B cell (primary cell): ENCODE results near the gene PRAF2. TPM values are rescaled to one million over a fixed set of nuclear protein-coding genes. Genes with fewer than 3 reads are reported as not detected.

Experiments used
- ATAC-seq: fragments of 200-7000 bp; cut with Tn5 transposase; one replicate; pipeline ENCODE4 v1.10.0; 2021; ENCODE audit warnings: low read depth, mild to moderate bottlenecking, moderate number of reproducible peaks, moderate library complexity
- CTCF ChIA-PET: fragments of 350-600 bp; sonication (Branson Sonifier 250); formaldehyde crosslinking; loops from one replicate; lab custom pipeline; 2021; ENCODE audit warnings: antibody characterized with exemption, inconsistent platforms; lab: Charles Lee
- POLR2A ChIA-PET: fragments of 350-600 bp; sonication (Branson Sonifier 250); formaldehyde crosslinking; loops from one replicate; lab custom pipeline; 2021; ENCODE audit warnings: antibody characterized with exemption; lab: Charles Lee
- DNase-seq: peaks from one replicate; pipeline ENCODE4 v3.0.0; 2013
- H2AFZ ChIP-seq: 2 replicates; pipeline ENCODE4 v1.6.1; 2012; ENCODE audit warnings: mild to moderate bottlenecking, low read depth, low read length; ENCODE audit not compliant: insufficient read depth, poor library complexity, severe bottlenecking
- H3K27ac ChIP-seq, 2 donors: 1 replicate in 1 of 2; 2 replicates in 1 of 2; pipeline ENCODE4 v1.5.1; 2012 to 2013; ENCODE audit warnings: low read length in 2 of 2, mild to moderate bottlenecking in 2 of 2, moderate library complexity in 1 of 2
- H3K27me3 ChIP-seq, 4 experiments: fragments of 200-600 bp in 1 of 4; sonication (generic) in 1 of 4; replicated peaks in 1 of 4; 1 replicate in 2 of 4; 2 replicates in 2 of 4; pipeline versions ENCODE4 v1.6.1 to v1.7.0; 2013 to 2016; ENCODE audit warnings: low read length in 3 of 4, mild to moderate bottlenecking in 2 of 4, mixed read lengths in 1 of 4, moderate library complexity in 1 of 4; ENCODE audit not compliant: insufficient read depth in 4 of 4, control insufficient read depth in 3 of 4; ENCODE audit errors: control extremely low read depth in 1 of 4
- H3K36me3 ChIP-seq, 2 experiments: replicated peaks in 1 of 2; 1 replicate in 1 of 2; 2 replicates in 1 of 2; pipeline versions ENCODE4 v1.6.1 to v1.7.1; 2013; ENCODE audit warnings: low read length in 1 of 2; ENCODE audit not compliant: insufficient read depth in 2 of 2, control insufficient read depth in 1 of 2; ENCODE audit errors: control extremely low read depth in 1 of 2, extremely low read depth in 1 of 2
- H3K4me1 ChIP-seq, 2 donors: fragments of 200-600 bp in 1 of 2; sonication (generic) in 1 of 2; 1 replicate in 1 of 2; 2 replicates in 1 of 2; pipeline versions ENCODE4 v1.5.1 to v1.6.1; 2013 to 2017; ENCODE audit warnings: low read length in 2 of 2; ENCODE audit not compliant: control insufficient read depth in 2 of 2, insufficient read depth in 2 of 2
- H3K4me2 ChIP-seq: replicated peaks from 2 replicates; pipeline ENCODE3; 2012; ENCODE audit warnings: mild to moderate bottlenecking, low read depth, low read length; ENCODE audit not compliant: poor library complexity, severe bottlenecking
- H3K4me3 ChIP-seq, 5 experiments: fragments of 200-600 bp in 1 of 5; sonication (generic) in 1 of 5; 1 replicate in 3 of 5; 2 replicates in 2 of 5; pipeline versions ENCODE4 v1.5.1 to v1.7.0; 2011 to 2016; ENCODE audit warnings: low read length in 4 of 5, mild to moderate bottlenecking in 4 of 5, low read depth in 2 of 5, control low read depth in 1 of 5, moderate library complexity in 1 of 5; ENCODE audit not compliant: insufficient read depth in 1 of 5; ENCODE audit errors: control extremely low read depth in 1 of 5, extremely low read depth in 1 of 5
- H3K79me2 ChIP-seq: fragments of 200-600 bp; sonication (generic); one replicate; pipeline ENCODE4 v1.6.0; 2016; ENCODE audit warnings: low read length; ENCODE audit not compliant: control insufficient read depth, insufficient read depth
- H3K9ac ChIP-seq: fragments of 200-600 bp; sonication (generic); 2 replicates; pipeline ENCODE4 v1.6.1; 2017; ENCODE audit warnings: mild to moderate bottlenecking, low read length, moderate library complexity
- H3K9me3 ChIP-seq, 3 donors: one replicate each; pipeline versions ENCODE4 v1.6.1 to v1.7.1; 2013; ENCODE audit warnings: low read length in 2 of 3; ENCODE audit not compliant: control insufficient read depth in 2 of 3, insufficient read depth in 1 of 3; ENCODE audit errors: control extremely low read depth in 1 of 3
- H4K20me1 ChIP-seq: 2 replicates; pipeline ENCODE4 v1.6.0; 2012; ENCODE audit warnings: mild to moderate bottlenecking, low read length; ENCODE audit not compliant: insufficient read depth, control insufficient read depth, poor library complexity, severe bottlenecking
- H3K27ac Mint-ChIP-seq: one replicate; pipeline ENCODE4 v1.8.0; 2021; ENCODE audit warnings: mixed read lengths
- H3K27me3 Mint-ChIP-seq: one replicate; pipeline ENCODE4 v1.8.0; 2021; ENCODE audit warnings: mixed read lengths
- H3K4me1 Mint-ChIP-seq: one replicate; pipeline ENCODE4 v1.8.0; 2021; ENCODE audit warnings: mixed read lengths
- H3K4me3 Mint-ChIP-seq: one replicate; pipeline ENCODE4 v1.8.0; 2021; ENCODE audit warnings: mixed read lengths
- H3K9me3 Mint-ChIP-seq: one replicate; pipeline ENCODE4 v1.8.0; 2022; ENCODE audit warnings: mixed read lengths; ENCODE audit not compliant: insufficient read depth
- EZH2 ChIP-seq: IDR thresholded peaks from 2 replicates; pipeline ENCODE4 v1.6.1; 2012; ENCODE audit warnings: borderline replicate concordance, low read depth, mild to moderate bottlenecking, moderate library complexity, low read length; ENCODE audit not compliant: insufficient read depth, poor library complexity, severe bottlenecking
- WGBS: methylation state at CpG from one replicate; pipeline ENCODE4 v1.1.5; 2013; ENCODE audit warnings: missing lambda C conversion rate; ENCODE audit not compliant: insufficient coverage; 5-methylcytosine and 5-hydroxymethylcytosine counted together
- intact Hi-C: fragments of 100-400 bp; cut with micrococcal nuclease; formaldehyde crosslinking; loops from one replicate; pipeline ENCODE4 v1.10.0; 2022
- polyA plus RNA-seq: library from polyadenylated mRNA; depleted of rRNA; stranded (reverse); fragments of >200 nt; gene quantifications from 2 replicates; pipeline ENCODE4 v1.2.3, GENCODE V29; 2012
- total RNA-seq, 2 donors: library from RNA; stranded (reverse); fragments of 120-200 nt in 1 of 2; gene quantifications; 1 replicate in 1 of 2; 2 replicates in 1 of 2; pipeline versions ENCODE4 v1.2.3 to v1.2.4, GENCODE V29; 2013 to 2022
- TF ChIP-seq, protein P1 (sequence below): fragments of 200-600 bp; IDR thresholded peaks from one replicate; pipeline ENCODE4 v1.8.0; 2022; ENCODE audit warnings: antibody characterized with exemption, mild to moderate bottlenecking

PRAF2 gene
- total and polyA plus RNA-seq, 2 donors (not counting 1 experiment from before 2014, with no cell fraction given), result 19.0 to 19.4 TPM

DNA sequence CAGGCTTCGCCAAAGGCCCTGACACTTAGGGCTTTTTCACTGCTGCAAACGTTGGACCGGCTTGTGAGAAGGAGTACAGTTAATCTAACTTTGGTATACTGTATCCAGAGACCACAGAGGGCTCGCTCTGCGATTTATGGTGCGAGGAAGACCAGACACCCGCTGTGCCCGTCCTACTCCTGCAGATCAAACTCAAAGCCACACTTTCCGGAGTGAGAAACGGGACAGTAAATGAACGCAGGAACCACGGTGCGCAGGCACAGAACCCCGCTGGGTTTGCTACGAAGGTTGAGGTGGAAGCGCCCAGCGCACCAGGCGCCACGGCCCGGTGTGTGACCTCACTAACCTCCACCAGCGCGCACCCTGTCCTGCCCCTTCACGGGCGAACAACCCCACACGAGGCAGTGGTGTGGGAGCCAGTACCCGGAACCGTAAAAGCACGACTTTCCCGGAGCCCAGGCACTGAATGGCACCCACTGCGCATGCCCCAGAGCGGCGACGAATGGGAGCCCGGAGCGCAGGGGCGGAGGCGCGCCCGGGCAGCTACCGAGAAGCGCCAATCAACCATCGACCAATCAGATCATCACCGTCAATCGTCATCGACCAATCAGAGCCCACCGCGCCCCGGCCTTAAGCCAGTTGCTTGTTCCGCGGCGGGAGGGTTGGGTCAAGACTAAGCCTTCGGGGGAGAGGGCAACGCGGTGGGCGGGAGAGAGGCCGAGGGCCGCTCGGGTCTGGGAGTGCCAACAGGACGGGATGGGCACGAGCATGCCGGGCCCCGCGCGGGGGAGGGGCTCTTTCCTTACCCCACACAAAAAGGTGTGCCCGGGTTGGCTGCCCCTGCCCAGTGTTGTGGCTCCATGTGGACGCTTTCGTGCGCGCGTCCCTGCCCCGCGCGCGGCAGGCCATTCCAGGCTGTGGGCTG lies 27.2 kb upstream of the PRAF2 start:
- WGBS, result under 1% methylated on average over 46 of the region's 74 CpGs
- H3K9ac ChIP-seq, result peak overlapping the region; percentile 62
- H3K9me3 ChIP-seq, result no peaks in the 10 kb centered on the region
- H4K20me1 ChIP-seq, result no peaks in the 10 kb centered on the region
- Mint-ChIP-seq H3K9me3 (no peaks in the 10 kb centered on the region), H3K4me3 (peak overlapping the region; percentile 94), H3K27me3 (no peaks in the 10 kb centered on the region), H3K4me1 (peaks cover 9% of the 10 kb centered on the region), H3K27ac (peak overlapping the region; percentile 95)
- ChIA-PET CTCF (interaction anchor here (1.4 kb wide), 1 partner anchor 55 kb away, joined by 4 read pairs; no protein-coding TSS in a partner anchor), POLR2A (interaction anchor here (0.5 to 1.7 kb wide), 8 partner anchors 11 to 299 kb away, joined by 3 to 9 read pairs (median 3); partner anchors contain the start of genes CCDC22, GRIPAP1, HDAC6 and WDR45)
- no peaks in the 10 kb centered on the region for H3K27me3 ChIP-seq
- peaks cover 3 to 13% of the 10 kb centered on the region in 2 donors for H3K4me1 ChIP-seq
- TF ChIP-seq, protein P1, sequence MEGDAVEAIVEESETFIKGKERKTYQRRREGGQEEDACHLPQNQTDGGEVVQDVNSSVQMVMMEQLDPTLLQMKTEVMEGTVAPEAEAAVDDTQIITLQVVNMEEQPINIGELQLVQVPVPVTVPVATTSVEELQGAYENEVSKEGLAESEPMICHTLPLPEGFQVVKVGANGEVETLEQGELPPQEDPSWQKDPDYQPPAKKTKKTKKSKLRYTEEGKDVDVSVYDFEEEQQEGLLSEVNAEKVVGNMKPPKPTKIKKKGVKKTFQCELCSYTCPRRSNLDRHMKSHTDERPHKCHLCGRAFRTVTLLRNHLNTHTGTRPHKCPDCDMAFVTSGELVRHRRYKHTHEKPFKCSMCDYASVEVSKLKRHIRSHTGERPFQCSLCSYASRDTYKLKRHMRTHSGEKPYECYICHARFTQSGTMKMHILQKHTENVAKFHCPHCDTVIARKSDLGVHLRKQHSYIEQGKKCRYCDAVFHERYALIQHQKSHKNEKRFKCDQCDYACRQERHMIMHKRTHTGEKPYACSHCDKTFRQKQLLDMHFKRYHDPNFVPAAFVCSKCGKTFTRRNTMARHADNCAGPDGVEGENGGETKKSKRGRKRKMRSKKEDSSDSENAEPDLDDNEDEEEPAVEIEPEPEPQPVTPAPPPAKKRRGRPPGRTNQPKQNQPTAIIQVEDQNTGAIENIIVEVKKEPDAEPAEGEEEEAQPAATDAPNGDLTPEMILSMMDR, result no peak
- TF ChIP-seq EZH2, result no peak
- no peaks in the 10 kb centered on the region for H3K79me2 ChIP-seq
- peak overlapping the region; percentile 77 to 80 for H3K27ac ChIP-seq
- ATAC-seq, result peak; percentile 91
- intact Hi-C loops, result loop anchor here (1.0 to 10.0 kb wide), 6 partner anchors 21 to 206 kb away; partner anchors contain the start of genes GPKOW, GRIPAP1, PQBP1 and PRAF2
- H3K4me3 ChIP-seq, result peak overlapping the region; percentile 50 to 66 (median 60)
- DNase-seq, result peak; percentile 93
- H2AFZ ChIP-seq, result peak overlapping the region; percentile 60
- H3K36me3 ChIP-seq, result no peaks in the 10 kb centered on the region
- H3K4me2 ChIP-seq, result peak overlapping the region; percentile 81

DNA sequence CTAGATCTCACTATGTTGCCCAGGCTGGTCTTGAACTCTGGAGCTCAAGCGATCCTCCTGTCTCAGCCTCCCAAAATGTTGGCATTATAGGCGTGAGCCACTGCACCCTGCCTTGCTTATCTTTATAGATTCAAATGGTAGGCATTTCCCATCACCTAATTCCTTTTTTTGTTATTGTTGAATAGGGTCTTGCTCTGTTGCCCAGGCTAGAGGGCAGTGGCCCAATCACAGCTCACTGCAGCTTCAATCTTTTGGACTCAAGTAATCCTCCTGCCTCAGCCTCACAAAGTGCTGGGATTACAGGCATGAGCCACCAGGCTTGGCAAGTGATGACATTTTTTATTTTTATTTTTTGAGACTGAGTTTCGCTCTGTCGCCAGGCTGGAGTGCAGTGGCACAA lies 22.6 kb upstream of the PRAF2 start:
- ChIA-PET POLR2A (no interaction called here), CTCF (no interaction called here)
- no peak overlapping the region for H3K27ac ChIP-seq
- Mint-ChIP-seq H3K27ac (no peak overlapping the region), H3K27me3 (no peaks in the 10 kb centered on the region), H3K9me3 (no peaks in the 10 kb centered on the region), H3K4me1 (peaks cover 9% of the 10 kb centered on the region), H3K4me3 (no peak overlapping the region)
- no peak overlapping the region for H3K4me2 ChIP-seq
- H2AFZ ChIP-seq, result no peak overlapping the region
- no peaks in the 10 kb centered on the region for H3K27me3 ChIP-seq
- H3K79me2 ChIP-seq, result no peaks in the 10 kb centered on the region
- WGBS, result no CpG with 5 or more reads among the region's 4 CpGs
- H3K36me3 ChIP-seq, result no peaks in the 10 kb centered on the region
- no peak overlapping the region for H3K9ac ChIP-seq
- TF ChIP-seq, protein P1, result no peak
- TF ChIP-seq EZH2, result no peak
- H3K9me3 ChIP-seq, result no peaks in the 10 kb centered on the region
- no peak for DNase-seq
- ATAC-seq, result no peak
- H3K4me1 ChIP-seq, result peaks cover 0 to 7% of the 10 kb centered on the region in 2 donors
- intact Hi-C loops, result no loop called here
- no peaks in the 10 kb centered on the region for H4K20me1 ChIP-seq
- no peak overlapping the region for H3K4me3 ChIP-seq
